IPS-NIHi7 (cell line): ENCODE results near the gene A1BG.
"Not testable (repeated sequence)": the region's sequence is repeated elsewhere in the genome, so short reads cannot be mapped to it uniquely, and the experiment has no call there.

Source experiments
- DNase-seq: peaks from one replicate; pipeline ENCODE4 v3.0.0; 2012; ENCODE audit warnings: mixed read lengths; ENCODE audit errors: extremely low spot score

Gene A1BG

GRCh38 chr19:58386576-58387337, 33.5 kb upstream of the A1BG start, which contains the start of gene RPS5:
TSS of gene RPS5 (plus strand) at chr19:58387269. CDS start at chr19:58388138, 869 bp downstream.
- peak; percentile 99 for DNase-seq

GRCh38 chr19:58385891-58386575, 32.7 kb upstream of the A1BG start:
- no peak for DNase-seq

- no peak for DNase-seq
These were observed 32.1 kb upstream of the A1BG start for GRCh38 chr19:58385313-58385890.

GRCh38 chr19:58382997-58383603, 29.8 kb upstream of the A1BG start:
- no peak for DNase-seq

- DNase-seq, result no peak
These were observed 28.3 kb upstream of the A1BG start for GRCh38 chr19:58381460-58382212.

GRCh38 chr19:58380662-58381459, 27.6 kb upstream of the A1BG start, which contains the start of gene ZNF837:
TSS of gene ZNF837 (minus strand) at chr19:58381030. CDS start at chr19:58369332, 11,698 bp downstream.
- DNase-seq, result peak; percentile 95

- DNase-seq, result no peak
These were observed 26.9 kb upstream of the A1BG start for GRCh38 chr19:58380037-58380661.

GRCh38 chr19:58379246-58379645, 26.0 kb upstream of the A1BG start:
- no peak for DNase-seq

- not testable (repeated sequence) for DNase-seq
These were observed 23.4 kb upstream of the A1BG start for GRCh38 chr19:58376724-58377123.

- DNase-seq, result no peak
These were observed 20.9 kb upstream of the A1BG start for GRCh38 chr19:58374200-58374599.

GRCh38 chr19:58372311-58373133, 19.2 kb upstream of the A1BG start:
- DNase-seq, result no peak

GRCh38 chr19:58368561-58369360, 15.5 kb upstream of the A1BG start:
- DNase-seq, result no peak

- DNase-seq, result no peak
These were observed 14.6 kb upstream of the A1BG start for GRCh38 chr19:58367698-58368454.

GRCh38 chr19:58366585-58367430, 13.5 kb upstream of the A1BG start:
- DNase-seq, result no peak

GRCh38 chr19:58364146-58364545, 10.9 kb upstream of the A1BG start:
- DNase-seq, result no peak

GRCh38 chr19:58362272-58362994, 9.1 kb upstream of the A1BG start, which contains the start of gene ZNF497:
TSS of gene ZNF497 (minus strand) at chr19:58362751. CDS start at chr19:58357635, 5,116 bp downstream.
- DNase-seq, result peak; percentile 100
